LNCaP clone FGC (cell line): ENCODE data around the gene PRND.
A peak's percentile ranks its signal among the peaks of the same experiment; 100 is the strongest.

Source experiments
- DNase-seq: peaks from one replicate; pipeline ENCODE4 v3.0.0-alpha.2; 2011; ENCODE audit warnings: low read depth
- H3K4me3 ChIP-seq: 2 replicates; pipeline ENCODE4 v1.5.1; 2011; ENCODE audit warnings: mild to moderate bottlenecking, low read depth, low read length, control low read depth
- TF ChIP-seq, protein P1 (sequence below): IDR thresholded peaks from 2 replicates; pipeline ENCODE4 v1.5.1; 2012; ENCODE audit warnings: mild to moderate bottlenecking; ENCODE audit not compliant: control insufficient read depth, insufficient read depth; ENCODE audit errors: extremely low read depth

Gene PRND

GRCh38 chr20:4714818-4715217, 6.9 kb upstream of the PRND start:
- DNase-seq: no peak
- no peak overlapping the region for H3K4me3 ChIP-seq
- TF ChIP-seq, protein P1, sequence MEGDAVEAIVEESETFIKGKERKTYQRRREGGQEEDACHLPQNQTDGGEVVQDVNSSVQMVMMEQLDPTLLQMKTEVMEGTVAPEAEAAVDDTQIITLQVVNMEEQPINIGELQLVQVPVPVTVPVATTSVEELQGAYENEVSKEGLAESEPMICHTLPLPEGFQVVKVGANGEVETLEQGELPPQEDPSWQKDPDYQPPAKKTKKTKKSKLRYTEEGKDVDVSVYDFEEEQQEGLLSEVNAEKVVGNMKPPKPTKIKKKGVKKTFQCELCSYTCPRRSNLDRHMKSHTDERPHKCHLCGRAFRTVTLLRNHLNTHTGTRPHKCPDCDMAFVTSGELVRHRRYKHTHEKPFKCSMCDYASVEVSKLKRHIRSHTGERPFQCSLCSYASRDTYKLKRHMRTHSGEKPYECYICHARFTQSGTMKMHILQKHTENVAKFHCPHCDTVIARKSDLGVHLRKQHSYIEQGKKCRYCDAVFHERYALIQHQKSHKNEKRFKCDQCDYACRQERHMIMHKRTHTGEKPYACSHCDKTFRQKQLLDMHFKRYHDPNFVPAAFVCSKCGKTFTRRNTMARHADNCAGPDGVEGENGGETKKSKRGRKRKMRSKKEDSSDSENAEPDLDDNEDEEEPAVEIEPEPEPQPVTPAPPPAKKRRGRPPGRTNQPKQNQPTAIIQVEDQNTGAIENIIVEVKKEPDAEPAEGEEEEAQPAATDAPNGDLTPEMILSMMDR: no peak

DNA sequence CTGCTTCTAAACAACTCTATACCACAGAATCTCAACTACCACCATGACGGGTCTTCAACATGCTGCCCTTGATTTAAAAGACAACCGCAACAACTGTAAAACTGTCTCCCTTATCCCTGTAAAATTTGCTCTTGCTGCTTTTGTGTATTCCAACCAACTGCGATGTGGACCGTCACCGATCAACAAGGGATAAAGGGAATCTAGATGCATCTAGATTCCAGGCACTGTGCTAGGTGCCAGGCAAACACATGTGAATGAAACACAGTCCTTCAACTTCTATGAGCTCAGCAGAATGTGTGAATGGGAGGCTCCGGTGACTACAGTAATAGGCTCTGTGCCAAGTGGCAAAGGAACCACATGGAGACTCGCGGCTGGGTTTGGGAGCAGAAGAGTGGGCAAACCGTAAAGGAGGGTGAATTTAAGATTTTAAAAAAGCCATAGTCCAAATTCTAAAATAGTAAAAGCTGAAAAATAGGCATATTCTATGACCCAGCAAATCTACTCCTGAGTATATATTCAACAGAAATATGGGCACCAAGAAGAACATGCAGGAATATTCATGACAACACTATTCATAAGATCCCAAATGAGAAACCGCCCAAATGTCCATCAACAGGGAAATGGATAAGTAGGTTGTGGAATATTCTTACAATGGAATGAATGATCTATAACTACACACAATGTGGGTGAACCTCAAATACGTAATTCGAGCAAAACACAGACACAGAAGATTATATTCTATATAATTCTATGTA, 3.7 kb upstream of the PRND start:
- TF ChIP-seq, protein P1: no peak
- DNase-seq: no peak
- H3K4me3 ChIP-seq: no peak overlapping the region

GRCh38 chr20:4719190-4719589, 2.5 kb upstream of the PRND start:
- DNase-seq: no peak
- TF ChIP-seq, protein P1: no peak
- H3K4me3 ChIP-seq: no peak overlapping the region

GRCh38 chr20:4720041-4720976, 1.4 kb upstream of the PRND start:
- TF ChIP-seq, protein P1: peak; percentile 79
- peak; percentile 21 for DNase-seq
- no peak overlapping the region for H3K4me3 ChIP-seq

- TF ChIP-seq, protein P1: no peak
- H3K4me3 ChIP-seq: no peak overlapping the region
- no peak for DNase-seq
Observed at GRCh38 chr20:4720977-4721349, 746 bp upstream of the PRND start.

DNA sequence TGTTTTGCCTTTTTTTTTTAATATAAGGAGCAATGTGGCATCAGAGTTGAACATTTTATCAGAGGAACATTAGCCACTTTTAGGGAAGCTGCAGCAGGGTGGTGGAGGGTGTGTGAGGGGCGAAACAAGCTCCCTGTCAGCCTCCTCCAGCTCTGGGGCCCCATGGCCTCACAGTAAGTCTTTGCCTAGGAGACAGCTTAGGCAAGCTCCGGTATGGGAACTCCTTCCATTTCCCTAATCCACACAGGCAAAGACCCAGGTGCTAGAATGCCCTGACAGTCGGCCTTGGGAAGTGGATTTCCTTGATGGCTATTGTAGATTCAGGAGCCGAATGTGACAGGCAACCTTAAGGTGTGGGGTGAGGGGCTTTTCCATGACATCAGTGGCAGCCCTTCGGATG, 862 bp downstream of the PRND start:
- no peak overlapping the region for H3K4me3 ChIP-seq
- TF ChIP-seq, protein P1: no peak
- no peak for DNase-seq
